ENCODE data around the gene GNAI2.

GNAI2 gene

GRCh38 chr3:50235716-50236483, at the start of gene GNAI2:
TSS of gene GNAI2 (plus strand) at chr3:50236204. CDS start at chr3:50236336, 132 bp downstream.
- peak; percentile 98 for DNase-seq (ENCODE audit: low read depth)

- no peak for DNase-seq (ENCODE audit: low read depth)
Observed at GRCh38 chr3:50187750-50188149, 48.3 kb upstream of the GNAI2 start.

- DNase-seq (ENCODE audit: low read depth) = peak; percentile 15
Observed at GRCh38 chr3:50189274-50189673, 46.7 kb upstream of the GNAI2 start.

GRCh38 chr3:50189989-50190388, 46.0 kb upstream of the GNAI2 start:
- DNase-seq (ENCODE audit: low read depth) = no peak

GRCh38 chr3:50190936-50191660, 44.9 kb upstream of the GNAI2 start, which contains the start of gene GNAT1:
TSS of gene GNAT1 (plus strand) at chr3:50191610. CDS start at chr3:50191726, 116 bp downstream.
- DNase-seq (ENCODE audit: low read depth) = no peak

- DNase-seq (ENCODE audit: low read depth) = no peak
Observed at GRCh38 chr3:50192124-50192523, 43.9 kb upstream of the GNAI2 start.

- peak; percentile 80 for DNase-seq (ENCODE audit: low read depth)
Observed at GRCh38 chr3:50192689-50193141, 43.3 kb upstream of the GNAI2 start.

DNA sequence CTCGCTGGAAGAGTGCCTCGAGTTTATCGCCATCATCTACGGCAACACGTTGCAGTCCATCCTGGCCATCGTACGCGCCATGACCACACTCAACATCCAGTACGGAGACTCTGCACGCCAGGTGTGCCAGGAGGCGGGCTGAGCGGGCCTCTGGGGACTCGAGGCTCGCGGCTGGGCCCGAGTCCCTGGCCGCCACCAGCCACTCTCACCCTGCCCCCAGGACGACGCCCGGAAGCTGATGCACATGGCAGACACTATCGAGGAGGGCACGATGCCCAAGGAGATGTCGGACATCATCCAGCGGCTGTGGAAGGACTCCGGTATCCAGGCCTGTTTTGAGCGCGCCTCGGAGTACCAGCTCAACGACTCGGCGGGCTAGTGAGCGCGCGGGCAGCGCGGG, 42.7 kb upstream of the GNAI2 start:
- DNase-seq (ENCODE audit: low read depth) = no peak

DNA sequence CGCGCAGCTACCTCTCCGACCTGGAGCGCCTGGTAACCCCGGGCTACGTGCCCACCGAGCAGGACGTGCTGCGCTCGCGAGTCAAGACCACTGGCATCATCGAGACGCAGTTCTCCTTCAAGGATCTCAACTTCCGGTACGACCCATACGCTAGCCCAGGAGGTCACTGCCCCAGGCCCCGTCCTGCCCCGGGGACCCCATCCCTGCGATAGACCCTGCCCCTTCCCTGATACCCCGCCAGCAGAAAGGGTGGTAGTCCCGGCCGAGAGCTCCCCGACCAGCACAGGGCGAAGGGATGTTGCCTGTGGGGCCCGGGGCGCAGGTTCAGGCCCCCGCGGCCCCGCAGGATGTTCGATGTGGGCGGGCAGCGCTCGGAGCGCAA, 42.3 kb upstream of the GNAI2 start:
- no peak for DNase-seq (ENCODE audit: low read depth)

DNA sequence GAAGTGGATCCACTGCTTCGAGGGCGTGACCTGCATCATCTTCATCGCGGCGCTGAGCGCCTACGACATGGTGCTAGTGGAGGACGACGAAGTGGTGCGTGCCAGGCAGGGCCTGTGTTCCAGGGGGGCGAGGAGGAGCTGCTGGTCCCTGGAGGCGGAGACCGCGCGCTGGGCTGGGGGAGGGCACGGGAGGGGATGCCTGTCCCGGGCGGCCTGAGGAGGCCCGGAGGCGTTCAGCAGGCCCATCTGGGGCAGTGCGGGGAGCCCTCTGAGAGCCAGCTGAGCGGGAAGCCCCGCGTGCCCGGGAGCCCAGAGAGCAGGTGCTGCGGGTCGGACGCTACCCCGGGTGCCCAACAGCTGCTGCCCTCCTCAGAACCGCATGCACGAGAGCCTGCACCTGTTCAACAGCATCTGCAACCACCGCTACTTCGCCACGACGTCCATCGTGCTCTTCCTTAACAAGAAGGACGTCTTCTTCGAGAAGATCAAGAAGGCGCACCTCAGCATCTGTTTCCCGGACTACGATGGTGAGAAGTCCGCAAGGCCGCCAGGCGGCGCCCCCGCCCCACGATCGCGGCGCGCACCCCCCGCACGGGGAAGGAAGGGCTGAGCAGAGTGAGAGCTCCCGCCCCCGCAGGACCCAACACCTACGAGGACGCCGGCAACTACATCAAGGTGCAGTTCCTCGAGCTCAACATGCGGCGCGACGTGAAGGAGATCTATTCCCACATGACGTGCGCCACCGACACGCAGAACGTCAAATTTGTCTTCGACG, 41.7 kb upstream of the GNAI2 start:
- DNase-seq (ENCODE audit: low read depth) = peak; percentile 68

GRCh38 chr3:50194903-50195500, 41.0 kb upstream of the GNAI2 start:
- peak; percentile 23 for DNase-seq (ENCODE audit: low read depth)

- DNase-seq (ENCODE audit: low read depth) = no peak
Observed at GRCh38 chr3:50195501-50196252, 40.3 kb upstream of the GNAI2 start.

GRCh38 chr3:50196253-50196801, 39.7 kb upstream of the GNAI2 start:
- no peak for DNase-seq (ENCODE audit: low read depth)

- no peak for DNase-seq (ENCODE audit: low read depth)
Observed at GRCh38 chr3:50201573-50202315, 34.3 kb upstream of the GNAI2 start.

- no peak for DNase-seq (ENCODE audit: low read depth)
Observed at GRCh38 chr3:50202353-50203112, 33.5 kb upstream of the GNAI2 start.

DNA sequence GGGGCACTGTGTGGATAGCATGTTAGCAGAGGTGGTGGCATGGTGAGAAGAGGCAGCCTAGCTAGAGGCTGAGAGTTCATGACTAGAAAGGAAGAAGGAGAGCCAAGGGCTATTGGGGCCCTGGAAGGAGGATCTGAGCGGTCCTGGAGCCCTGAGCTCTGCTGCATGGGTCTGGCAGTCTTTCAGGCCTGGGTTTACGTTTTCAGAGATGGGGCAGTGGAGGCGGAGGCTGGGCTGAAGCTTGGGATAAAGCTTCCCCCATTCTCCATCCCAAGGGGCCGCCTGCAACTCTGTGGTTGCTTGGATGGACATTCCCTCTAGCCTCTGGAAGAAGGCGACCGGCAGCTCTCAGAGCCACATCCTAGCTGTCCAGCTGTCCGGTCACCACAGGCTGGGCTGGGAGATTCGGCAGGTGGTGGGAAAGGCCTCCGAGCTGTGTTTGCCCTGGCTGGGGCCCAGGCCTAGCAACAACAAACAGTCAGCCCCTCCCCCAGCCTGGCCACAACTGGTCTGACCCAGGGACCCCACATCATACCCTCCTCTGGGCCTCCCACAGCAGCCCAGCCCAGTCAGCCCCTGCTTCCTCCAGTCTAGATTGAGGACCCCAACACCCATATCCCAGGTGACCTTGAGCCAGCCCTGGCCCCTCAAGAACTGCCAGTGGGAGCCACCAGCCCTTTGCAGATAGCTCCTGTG, 32.7 kb upstream of the GNAI2 start:
- no peak for DNase-seq (ENCODE audit: low read depth)

DNA sequence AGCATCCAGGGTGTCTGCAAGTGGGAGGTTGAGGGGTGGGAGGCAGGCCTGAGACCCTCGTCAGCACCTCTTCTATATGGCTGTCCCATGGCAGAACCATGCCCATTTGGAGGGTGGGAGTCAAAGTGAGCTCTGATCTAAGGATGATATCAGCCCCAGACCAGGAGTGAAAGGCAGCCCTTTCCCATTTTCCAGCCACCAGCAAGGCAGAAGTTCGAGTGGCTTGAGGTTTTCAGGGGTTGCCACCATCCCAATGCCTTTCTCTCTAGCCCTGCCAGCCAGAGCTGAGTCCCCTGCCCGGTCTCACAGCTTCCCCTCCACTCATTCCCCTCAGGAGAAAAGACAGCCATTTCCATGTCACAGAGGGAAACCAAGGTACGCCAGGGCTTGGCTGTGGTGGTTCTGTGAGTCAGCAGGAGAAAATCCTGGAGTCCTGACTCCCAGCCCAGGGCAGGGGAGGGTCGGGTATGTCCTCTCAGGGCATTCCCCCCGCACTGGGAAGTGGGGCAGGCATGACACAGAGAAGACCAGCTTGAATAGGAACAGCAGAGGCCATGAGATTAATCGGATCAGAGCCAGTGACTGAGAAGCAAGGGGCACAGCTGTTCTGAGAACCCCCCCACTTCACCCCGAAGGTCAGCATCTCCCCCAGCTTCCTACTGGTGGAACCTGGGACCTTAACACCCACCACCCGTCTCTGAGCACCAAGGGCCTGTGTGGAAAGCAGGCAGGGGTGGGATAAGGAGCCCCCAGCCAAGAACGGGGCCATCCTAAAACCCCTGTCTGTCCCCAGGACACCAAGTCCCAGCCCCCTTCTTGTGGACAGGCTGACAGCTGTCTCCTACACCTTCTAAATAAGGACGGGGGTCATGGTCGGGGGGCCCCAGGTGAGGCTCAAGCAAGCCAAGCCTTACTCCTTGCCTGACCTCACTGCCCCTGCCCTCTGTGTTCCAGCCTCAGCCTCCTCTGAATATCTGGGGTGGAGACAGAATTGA, 31.9 kb upstream of the GNAI2 start:
- no peak for DNase-seq (ENCODE audit: low read depth)
